Measurements from ENCODE around the gene SF1.

DNA sequence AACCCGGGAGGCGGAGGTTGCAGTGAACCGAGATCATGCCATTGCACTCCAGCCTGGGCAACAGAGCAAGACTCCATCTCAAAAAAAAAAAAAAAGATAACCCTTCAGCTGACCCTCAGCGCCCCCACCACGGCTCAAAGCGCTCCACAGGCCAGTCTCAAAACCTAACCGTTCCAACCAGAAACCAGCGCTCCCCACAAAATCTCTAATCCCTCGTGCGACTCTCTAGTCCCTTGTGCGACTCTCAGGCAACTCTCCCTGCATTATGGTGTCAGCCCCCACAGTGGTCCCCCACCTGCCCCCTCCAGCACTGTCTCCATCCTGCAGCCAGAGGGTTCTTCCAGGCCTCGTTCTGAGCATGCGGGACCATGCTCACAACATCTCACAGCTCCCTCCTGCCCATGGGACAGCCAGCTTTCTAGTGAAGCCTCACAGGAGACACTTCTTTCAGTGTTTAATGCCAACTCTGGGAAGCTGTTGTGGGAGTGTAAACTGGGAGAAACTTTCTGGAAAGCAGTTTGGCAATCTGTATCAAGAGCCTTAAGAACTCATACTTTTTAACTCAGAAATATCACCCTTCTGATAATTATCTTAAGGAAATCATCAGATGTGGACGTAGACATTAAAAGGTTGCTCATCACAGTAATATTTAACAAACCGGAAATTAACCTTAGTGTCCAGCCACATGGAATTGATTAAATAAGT lies 30.2 kb downstream of the SF1 start:
- TF ChIP-seq POLR2A (IDR thresholded peaks at IDR 0.05), result no peak
- TF ChIP-seq, protein P1, sequence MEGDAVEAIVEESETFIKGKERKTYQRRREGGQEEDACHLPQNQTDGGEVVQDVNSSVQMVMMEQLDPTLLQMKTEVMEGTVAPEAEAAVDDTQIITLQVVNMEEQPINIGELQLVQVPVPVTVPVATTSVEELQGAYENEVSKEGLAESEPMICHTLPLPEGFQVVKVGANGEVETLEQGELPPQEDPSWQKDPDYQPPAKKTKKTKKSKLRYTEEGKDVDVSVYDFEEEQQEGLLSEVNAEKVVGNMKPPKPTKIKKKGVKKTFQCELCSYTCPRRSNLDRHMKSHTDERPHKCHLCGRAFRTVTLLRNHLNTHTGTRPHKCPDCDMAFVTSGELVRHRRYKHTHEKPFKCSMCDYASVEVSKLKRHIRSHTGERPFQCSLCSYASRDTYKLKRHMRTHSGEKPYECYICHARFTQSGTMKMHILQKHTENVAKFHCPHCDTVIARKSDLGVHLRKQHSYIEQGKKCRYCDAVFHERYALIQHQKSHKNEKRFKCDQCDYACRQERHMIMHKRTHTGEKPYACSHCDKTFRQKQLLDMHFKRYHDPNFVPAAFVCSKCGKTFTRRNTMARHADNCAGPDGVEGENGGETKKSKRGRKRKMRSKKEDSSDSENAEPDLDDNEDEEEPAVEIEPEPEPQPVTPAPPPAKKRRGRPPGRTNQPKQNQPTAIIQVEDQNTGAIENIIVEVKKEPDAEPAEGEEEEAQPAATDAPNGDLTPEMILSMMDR (IDR thresholded peaks at IDR 0.05 in 8 of 11, conservative IDR thresholded peaks at IDR 0.05 in 3 of 11), result no peak
